T-helper 9 cell (primary cell): Measurements from ENCODE around the gene NELL2.
A peak's percentile ranks its signal among the peaks of the same experiment; 100 is the strongest.
"Not testable (repeated sequence)": the region's sequence is repeated elsewhere in the genome, so short reads cannot be mapped to it uniquely, and the experiment has no call there.

Source experiments
- DNase-seq: peaks from one replicate; pipeline ENCODE4 v3.0.0-alpha.2; 2020
- total RNA-seq, 2 donors: gene quantifications; one replicate each; lab custom pipeline; 2026; lab: John Stamatoyannopoulos, UW

NELL2 gene
- 156 to 195 reads per million in 2 donors for total RNA-seq

DNA sequence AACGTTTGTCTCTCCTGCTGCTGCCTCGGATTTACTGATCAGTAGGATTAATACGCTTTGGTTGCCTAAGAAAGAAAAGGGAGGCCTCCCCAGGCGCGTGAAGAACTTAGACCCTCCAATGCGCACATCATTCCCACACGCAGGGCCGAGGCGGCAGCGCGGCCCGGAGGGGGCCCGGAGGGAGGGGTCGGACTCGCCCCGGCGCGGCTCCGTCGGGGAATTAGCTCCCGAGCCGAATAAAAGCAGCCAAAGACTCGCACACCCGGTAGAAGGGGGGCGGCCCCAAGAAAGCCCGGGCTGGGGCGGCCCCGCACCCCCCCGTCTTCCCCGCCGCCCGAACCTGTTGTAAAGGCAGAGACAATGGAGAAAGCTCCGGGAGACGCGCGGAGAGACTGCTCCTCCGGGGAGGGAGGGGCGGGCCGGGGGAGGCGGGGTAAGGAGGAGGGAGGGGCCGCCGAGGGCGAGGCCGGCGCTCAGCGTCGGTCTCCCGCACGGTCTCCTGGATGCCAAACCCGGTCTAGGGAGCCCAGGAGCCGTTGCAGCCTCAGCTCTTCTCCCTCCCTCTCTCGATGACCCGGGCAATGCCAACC, at the start of gene NELL2:
NELL2 (minus strand) TSS at position 362 of the 590 bp plus-strand sequence. CDS start 446 bp downstream, outside the sequence.
- peak; percentile 65 for DNase-seq

DNA sequence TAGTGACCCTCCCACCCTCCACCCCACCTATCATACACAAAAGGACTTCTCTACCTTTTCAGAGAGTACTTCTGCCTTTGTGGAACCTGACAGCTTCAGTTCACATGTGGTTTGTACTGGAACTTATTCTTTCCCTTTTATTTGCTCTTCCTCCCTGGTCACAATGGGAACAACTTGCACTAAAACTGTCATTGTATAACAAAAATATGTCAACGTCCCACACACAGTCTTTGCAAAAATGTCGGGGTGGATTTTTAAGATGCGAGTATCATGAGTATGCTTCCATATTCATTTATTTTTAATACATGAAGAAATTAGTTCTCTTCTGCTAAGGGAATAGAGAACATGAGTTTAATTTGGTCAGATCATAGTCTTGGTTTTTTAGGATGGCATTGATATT, 45.6 kb upstream of the NELL2 start:
- DNase-seq = no peak

DNA sequence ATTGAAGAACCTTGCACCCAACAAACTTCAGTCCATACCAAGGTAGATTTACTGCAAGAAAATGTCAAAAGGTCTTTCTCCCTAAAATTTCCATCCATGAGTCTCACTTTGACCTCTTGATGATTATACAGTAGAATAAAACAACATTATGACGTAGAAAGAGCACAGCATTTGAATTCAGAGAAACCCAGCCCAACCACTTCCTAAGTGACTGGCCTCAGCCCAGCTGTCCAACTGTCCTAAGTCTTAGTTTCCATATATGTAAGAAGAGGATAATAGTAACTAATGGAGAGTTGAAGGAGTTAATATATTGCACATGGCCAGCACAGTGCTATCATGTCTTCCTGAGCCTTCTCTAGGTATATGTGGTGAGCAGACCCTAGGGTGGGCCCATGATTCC, 41.0 kb upstream of the NELL2 start:
- DNase-seq = no peak

DNA sequence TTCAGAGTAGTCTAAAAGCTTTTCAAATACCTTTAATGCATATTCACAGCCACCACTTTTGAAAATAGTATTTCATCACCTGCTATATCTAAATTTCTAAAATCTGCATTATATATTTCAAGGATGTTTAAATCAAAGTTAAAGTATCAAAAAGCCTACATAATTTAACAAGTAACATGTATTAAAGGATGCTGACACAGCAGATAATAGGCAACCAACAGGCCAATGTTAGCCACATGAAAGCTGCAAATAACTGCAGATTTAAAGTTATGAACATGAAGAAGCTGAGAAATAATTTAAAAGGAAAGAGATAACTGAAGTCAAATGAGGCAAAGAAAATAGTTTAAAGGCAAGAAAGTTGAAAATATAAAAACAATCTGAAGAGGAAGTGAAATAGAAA, 39.8 kb upstream of the NELL2 start:
- no peak for DNase-seq

DNA sequence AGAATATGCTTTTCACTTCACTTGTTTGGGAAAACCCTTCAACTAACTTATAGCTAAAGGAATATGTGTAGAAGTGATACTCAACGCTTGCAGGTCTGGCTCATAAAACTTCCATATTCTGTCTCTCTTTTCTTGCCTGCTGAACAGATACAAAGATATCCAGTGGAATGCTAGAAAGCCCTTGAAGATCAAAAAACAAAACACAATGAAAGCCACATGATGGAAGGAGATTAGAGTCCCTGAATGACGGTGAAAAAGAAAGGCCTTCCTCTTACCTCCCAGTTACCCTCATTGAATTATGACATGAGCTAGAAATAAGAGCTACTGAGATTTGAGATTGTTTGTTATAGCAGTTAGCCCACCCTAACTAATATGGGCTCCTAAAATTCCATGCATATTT, 28.2 kb upstream of the NELL2 start:
- DNase-seq = no peak

DNA sequence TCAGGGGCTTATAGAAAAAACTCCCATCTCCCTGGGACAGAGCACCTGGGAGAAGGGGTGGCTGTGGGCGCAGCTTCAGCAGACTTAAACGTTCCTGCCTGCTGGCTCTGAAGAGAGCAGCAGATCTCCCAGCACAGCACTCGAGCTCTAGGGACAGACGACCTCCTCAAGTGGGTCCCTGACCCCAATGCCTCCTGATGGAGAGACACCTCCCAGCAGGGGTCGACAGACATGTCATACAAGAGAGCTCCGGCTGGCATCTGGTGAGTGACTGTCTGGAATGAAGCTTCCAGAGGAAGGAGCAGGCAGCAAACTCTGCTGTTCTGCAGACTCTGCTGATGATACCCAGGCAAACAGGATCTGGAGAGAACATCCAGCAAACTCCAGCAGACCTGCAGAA, 22.0 kb upstream of the NELL2 start:
- DNase-seq = not testable (repeated sequence)

DNA sequence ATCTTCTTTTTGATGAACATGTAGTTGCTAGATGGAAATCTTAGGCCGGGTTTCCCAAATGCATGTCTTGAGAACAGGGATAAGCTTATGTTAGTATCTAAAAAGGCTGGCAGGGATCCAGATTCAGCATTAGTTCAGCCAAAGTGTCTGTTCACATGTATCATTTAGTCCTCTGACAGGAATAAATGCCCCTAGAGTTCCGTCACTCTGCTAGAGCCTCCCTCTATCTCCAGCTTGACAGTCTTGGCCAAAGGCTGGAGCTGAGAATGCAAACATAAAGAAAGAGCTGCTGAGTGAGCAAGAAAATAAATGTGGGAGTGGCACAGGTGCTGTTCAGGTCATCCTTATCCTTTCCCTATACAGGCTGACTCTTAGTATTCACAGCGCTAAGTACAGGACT, 13.8 kb upstream of the NELL2 start:
- no peak for DNase-seq

DNA sequence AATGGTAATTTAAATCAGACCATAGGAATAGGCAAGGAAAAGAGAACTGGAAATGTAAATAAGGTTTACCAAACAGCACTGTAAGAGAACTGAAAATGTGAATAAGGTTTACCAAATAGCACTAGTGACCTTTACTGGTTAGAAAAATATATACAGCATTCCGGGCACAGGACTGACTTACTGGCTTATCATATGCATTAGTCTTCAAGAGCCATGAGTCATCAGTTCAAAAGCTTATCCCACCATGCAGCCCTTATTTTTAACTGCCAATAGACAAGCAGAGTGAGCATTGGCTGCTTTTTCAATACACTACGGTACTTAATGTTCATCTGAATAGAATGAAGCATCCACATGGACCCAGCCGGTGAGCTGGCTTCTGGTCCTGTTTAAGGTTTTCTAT, 13.0 kb upstream of the NELL2 start:
- no peak for DNase-seq

DNA sequence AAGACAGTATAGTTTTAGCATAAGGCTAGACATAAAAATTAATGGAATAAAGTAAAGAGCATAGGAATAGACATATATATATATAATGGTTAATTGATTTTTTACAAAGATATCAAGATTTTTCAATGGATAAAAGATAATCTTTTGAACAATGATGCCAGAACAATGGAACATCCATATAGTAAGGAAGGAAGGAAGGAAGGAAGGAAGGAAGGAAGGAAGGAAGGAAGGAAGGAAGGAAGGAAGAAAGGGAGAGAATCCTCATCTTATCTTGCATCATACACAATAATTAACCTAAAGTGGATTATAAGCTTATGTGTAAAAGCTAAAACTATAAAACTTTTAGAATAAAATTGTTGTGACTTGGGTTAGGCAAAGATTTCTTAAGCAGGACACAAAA, 9.8 kb upstream of the NELL2 start:
- DNase-seq = no peak

DNA sequence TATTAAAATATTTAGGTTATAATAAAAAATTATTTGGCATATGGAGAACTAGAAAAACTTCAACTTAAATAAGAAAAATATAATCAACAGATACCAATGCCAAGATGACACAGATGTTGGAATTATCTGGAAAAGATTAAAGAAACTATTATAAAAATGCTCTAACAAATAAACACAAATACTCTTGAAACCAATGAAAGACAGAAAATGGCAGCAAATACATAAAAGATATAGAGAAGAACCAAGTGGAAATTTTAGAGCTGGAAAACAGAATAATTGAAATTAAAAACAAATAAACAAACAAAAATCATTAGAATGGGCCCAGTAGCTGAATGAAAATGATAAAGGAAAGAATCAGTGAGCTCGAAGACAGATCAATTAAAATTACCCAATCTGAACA, 5.1 kb upstream of the NELL2 start:
- DNase-seq = no peak

DNA sequence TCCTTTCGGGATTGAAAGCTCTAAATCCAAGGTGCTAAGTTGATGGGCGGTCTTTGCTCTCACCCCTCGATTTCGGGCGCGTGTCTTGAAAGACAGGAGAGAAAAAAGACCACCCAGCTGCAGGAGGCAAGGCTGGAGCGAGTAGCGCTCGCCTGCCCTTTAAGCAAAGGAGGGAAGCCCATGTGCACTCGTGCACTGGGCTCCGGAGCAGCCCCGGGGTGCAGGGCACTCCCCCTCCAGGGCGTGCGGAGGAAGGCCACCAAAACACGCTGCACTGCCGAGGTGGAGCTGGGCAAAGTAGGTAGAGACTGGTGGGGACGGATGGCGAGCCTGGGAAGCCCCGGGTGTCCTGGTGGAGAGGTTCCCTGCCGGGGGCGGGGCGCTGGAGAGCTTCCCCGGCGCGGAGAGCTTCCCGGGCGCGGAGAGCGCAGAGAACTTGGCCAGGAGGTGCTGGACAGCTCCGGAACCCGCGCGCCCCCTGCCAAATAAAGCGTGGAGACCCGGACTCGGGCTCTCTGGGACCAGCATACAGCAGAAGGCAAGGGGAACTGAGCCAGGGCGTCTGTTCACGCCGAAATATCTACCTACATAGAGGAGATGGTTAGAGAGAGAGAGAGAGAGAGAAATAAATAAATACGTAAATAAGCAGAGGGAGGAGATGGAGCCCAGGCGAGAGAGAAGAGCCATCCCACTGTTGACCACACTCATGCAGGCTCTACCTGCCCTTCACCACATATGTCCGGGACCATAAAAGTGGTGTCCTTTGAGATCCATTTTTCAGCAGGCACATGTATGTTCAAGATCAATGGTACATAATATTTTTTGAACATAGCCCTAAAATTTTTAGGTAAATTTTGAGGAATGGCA, 662 bp upstream of the NELL2 start:
- peak; percentile 40 for DNase-seq

DNA sequence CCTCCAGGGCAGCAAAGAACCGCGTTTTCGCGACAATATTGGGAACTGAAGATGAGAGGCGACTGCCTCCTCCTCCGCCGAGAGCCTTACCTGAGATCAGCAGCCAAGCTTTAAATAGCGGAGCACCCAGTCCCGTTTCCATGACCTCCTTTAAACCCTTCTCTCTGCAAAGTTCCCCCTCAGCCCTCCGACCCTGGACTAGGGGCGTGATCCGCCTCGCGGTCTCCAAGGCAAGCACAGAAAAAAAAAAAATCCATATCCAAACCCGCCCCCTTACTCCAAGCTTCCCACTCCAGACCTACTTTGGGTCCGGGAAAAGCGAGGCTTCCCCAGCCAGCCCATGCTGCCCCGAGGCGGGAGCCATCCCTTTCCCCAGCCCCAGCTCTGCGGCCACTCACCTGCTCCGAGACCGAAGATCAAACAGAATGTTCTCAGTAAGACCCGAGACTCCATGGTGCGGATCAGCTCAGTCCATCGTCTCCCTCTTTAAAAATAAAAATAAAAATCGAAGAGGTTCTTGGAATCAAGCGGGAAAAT, 630 bp downstream of the NELL2 start:
- DNase-seq = no peak

DNA sequence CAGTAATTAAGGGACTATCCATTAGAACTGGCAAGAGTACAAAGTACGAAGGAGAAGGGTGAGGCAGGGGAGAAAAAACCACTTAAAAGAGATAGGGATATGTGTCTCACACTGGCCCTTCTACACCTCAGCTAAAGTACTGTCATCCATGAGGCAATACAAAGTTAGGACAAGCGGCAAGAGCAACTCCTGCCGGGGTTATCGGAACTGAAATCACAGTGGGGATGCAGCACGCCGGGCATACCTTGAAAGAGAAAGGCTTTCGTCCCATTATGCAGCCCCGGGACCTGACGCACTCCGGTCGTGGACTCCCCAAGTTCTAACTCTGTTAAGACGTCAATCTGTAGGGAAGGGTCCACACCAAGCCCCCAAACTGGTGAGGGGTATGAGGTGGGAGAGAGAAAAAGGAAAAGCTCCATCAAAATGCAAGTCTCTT, 1.1 kb downstream of the NELL2 start:
- DNase-seq = peak; percentile 9

DNA sequence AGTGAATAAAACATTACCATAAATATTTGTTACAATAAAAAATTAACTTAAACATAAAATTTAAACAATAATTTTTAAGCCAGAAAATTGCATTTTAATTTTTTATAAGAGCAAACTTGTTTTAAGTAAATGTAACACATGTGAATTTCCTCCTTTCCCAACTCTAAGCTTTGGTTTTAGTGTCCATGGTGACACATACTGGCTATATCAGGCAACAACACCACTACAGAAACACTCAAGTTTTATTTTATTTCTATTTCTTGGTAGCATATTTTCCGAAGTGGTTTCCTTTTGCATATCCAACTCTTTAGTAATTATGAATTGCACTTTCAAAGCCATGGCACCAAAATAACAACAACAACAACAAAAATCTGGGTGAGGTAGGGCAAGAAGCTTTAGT, 2.2 kb downstream of the NELL2 start:
- DNase-seq = no peak

DNA sequence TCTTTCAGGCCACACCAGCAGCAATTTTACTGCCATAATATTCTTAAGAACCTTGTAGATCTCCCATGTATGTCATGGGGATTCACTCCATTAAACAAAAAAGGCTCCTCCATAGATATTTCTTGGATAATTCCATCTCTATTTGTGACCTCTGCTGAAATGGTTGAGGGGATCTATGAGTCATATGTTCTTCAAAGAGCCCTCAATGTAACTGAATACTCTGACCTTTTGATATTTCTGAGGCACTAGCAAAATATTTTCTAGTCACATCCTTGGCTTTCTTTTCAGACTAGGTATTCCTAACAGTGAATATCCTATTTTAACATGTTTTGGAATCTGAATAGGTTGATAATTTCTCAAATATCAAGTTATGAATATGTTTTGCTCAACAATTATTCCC, 6.6 kb downstream of the NELL2 start:
- DNase-seq = no peak

DNA sequence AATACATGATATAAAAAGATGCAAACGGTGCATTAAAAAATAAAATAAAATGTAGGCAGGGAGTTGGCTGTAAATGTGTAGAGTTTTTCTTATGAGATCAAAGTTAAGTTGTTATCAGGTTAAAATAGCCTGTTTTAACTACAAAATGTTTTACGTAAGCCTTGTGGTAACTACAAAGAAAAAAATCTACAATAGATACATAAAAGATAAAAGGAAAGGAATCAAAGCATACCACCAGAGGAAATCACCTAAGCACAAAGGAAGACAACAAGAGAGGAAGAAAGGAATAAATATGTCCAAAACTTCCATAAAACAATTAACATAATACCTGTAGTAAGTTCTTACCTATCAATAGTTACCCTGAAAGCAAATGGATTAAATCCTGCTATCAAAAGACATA, 12.2 kb downstream of the NELL2 start:
- no peak for DNase-seq

DNA sequence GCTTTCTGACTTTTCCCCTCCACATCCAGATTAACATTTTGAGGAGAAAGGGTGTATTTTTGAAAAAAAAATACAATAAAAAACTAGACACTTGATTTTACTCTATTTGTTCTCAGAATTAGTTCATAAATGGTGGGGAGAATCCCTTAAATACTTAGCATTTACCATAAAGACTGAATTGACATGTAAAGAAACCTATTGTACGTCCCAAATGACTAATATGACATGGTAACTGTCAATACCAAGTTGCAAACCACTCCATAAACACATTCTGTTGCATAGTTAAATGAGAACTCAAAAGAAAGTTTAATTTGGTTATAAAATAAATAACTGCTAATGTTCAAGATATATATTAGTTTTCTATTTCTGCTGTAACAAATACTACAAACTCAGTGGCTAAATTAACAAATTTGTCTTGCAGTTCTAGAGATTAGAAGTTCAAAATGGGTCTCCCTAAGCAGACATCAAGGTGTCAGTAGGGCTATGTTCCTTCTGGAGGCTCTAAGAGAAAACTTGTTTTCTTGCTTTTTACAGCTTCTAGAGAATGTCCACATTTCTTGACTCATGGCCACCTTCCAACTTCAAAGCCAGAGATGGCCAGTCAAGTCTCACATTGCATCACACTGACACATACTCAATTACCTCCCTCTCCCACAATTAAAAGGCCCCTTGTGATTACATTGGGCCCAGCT, 16.0 kb downstream of the NELL2 start:
- no peak for DNase-seq

DNA sequence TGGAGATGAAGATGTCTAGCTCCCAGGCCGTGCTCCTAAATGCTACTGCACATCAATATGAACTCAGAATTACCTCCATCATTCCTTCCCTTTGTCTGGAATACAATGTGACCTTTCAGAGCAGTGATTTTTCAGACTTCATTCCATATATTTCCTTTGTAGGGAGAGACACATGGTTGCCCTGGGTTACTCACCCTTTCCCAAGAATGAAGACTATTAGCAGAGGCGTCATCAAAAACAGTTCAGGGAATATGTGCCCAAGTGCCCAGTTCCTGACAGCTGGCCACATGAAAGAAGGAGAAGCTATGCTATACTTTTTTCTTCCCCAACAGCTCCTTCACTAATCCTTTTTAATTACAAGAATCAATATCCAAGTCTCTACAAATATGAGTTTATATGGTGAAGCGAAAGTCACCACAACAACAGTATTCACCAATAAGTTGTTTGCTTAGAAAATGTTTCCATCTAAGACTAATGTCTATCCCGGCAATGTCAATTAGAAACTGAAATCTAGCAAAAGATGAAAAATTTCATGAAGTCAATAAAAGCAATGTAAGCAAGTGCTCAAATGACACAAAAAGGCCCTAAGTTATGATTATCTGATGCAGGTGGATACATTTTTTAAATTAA, 17.8 kb downstream of the NELL2 start:
- DNase-seq = no peak

DNA sequence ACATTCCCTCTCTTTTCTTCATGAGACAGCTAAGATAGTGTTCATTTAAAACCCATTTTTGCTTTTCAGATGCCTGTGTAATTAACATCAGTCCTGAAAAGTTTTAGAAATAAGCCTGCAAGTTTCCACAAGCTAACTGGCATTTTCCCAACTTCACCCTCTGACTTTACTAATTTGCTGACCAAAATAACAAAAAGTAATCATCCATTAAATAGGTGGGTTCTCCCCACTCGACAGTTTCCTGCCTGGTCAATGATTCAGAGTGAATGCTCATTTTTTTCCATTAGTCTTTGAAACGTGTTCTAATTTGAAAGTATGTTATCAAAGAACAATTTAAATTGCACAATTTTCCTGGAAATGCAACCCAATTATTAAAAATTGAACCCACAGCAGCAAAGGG, 23.6 kb downstream of the NELL2 start:
- DNase-seq = no peak

DNA sequence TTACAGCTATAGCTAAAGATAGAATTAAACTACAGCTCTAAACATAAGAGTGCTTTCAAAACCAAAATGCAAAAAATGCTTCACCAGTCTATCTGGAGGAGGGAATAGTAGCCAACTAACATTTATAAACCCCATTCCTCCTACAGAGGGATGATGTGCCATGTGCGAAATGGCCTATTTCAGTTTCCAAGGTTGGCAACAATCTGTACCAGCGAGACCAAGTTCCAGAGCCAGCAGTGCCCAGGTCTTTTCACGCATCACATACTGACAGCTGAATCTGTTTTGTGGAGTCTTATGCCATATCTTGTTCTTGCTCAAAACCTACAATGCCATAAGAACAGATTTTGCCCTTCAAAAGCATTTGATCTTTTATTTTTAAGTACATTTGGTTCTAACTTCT, 24.5 kb downstream of the NELL2 start:
- no peak for DNase-seq

DNA sequence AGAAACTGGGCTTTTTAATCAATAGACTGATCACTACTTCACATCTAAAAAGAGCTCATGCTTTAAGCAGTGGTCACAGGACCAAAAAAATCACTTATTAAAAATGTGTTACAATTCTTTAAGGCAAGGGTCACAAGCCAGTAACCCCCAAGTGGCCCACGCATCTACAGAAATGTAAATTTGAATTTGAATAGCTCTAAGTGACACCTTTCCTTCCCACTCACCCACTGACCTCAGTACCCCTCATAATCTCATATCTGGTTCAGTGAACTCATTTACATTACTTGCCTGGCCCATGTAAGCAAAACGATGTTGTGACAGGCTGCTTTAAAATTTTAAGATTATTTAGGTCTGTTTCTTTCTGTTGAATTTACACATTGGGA, 27.4 kb downstream of the NELL2 start:
- no peak for DNase-seq

DNA sequence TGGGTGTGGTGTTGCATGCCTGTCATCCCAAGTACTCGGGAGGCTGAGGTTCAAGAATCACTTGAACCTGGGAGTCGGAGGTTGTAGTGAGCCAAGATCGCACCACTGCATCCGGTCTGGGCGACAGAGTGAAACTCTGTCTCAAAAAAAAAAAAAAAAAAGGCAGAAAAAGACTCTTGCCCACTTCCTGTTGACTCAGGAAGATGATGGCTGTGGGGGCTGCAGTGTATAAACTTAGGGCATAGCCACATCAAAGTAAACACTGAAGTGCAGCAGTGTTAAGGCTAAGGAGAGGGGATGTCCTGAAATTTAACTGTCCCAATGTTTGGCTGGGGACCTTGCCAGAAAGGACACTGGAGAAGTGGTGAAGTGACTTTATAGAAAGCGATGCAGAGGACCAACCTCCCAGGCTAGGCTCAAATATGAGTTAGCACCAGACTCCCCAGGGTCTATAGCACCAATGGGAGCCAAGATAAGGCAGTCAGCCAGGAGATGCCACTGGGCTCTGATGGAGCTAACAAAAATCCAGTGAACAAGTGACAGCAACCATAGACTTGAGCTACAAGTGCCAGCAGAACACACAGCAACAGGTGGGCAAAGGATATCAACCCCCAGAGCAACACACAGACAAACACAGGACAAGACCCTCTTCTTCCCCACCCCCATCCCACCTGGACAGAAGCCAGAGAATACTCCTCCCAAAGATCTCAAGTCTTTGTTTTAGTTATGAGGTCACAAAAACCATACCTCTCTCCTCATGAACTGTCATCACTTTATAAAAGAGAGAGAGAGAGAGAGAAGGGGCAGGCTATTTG, 28.0 kb downstream of the NELL2 start:
- peak; percentile 53 for DNase-seq
